GM23248 (cell line): ENCODE data around the gene MYRIP.

Source experiments
- EZH2 ChIP-seq: fragments of 200-600 bp; sonication (generic); IDR thresholded peaks from 2 replicates; pipeline ENCODE4 v1.6.1; 2018; ENCODE audit warnings: antibody characterized with exemption, mild to moderate bottlenecking; ENCODE audit not compliant: insufficient read depth, poor library complexity, severe bottlenecking
- EZH2phosphoT487 ChIP-seq: fragments of 200-600 bp; sonication (generic); IDR thresholded peaks from 2 replicates; pipeline ENCODE4 v1.6.1; 2018; ENCODE audit warnings: antibody characterized with exemption, moderate library complexity, mild to moderate bottlenecking, low read depth; ENCODE audit not compliant: insufficient read depth

DNA sequence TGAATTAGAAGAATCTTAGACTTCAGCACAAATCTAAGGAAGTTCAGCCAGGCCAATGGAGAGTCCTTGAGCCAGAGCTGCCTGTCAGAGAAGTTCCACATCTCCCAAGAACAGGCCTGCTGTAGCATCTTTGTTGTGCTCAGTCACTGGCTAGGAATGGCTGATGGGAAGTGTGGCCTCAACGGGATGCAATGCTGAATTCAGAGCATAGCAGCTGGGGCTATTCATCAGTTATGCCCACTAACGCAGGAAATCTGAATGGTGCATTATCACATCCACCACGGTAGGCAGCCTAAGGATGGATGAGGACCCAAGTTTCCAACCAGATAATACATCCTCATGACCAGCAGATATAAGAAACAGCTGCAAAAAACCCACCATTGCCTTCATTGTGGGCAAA lies 496.9 kb downstream of the MYRIP start:
- TF ChIP-seq EZH2phosphoT487 (no peak), EZH2 (no peak)
